MCF 10A (cell line): Measurements from ENCODE around the gene TMOD1. TPM values are rescaled to one million over a fixed set of nuclear protein-coding genes. Genes with fewer than 3 reads are reported as not detected.
A peak's percentile ranks its signal among the peaks of the same experiment; 100 is the strongest.
"Not testable (repeated sequence)": the region's sequence is repeated elsewhere in the genome, so short reads cannot be mapped to it uniquely, and the experiment has no call there.

Experiments used
- Bru-seq: library from RNA; stranded (reverse); fragments of 400-500 nt; gene quantifications from one replicate; lab custom pipeline; 2021; lab: Mats Ljungman, UMichigan
- BruChase-seq, 2 experiments: library from RNA; stranded (reverse); fragments of 400-500 nt; gene quantifications; one replicate each; lab custom pipeline; 2021; lab: Mats Ljungman, UMichigan
- BruUV-seq: library from RNA; stranded (reverse); fragments of 400-500 nt; replicated peaks from 2 replicates; lab custom pipeline; 2021; lab: Mats Ljungman, UMichigan
- CTCF ChIA-PET: fragments of 300-600 bp; sonication (Branson Sonifier 250); formaldehyde crosslinking; extraction: SDS; loops from one replicate; lab custom pipeline; 2021; ENCODE audit warnings: antibody characterized with exemption, inconsistent platforms; lab: Yijun Ruan, JAX
- POLR2A ChIA-PET: fragments of 300-600, 350-650 bp; sonication (Branson Sonifier 250); formaldehyde crosslinking; extraction: SDS; loops from one replicate; lab custom pipeline; 2020; ENCODE audit warnings: antibody characterized with exemption, inconsistent platforms; lab: Yijun Ruan, JAX
- DNase-seq: peaks from one replicate; pipeline ENCODE4 v3.0.0-alpha.2; 2018; ENCODE audit not compliant: unreplicated experiment
- H3K27ac Mint-ChIP-seq: one replicate; pipeline ENCODE4 v1.8.0; 2022; ENCODE audit warnings: mild to moderate bottlenecking, low read depth, mixed read lengths; ENCODE audit not compliant: unreplicated experiment
- H3K27me3 Mint-ChIP-seq: one replicate; pipeline ENCODE4 v1.8.0; 2022; ENCODE audit warnings: mixed read lengths; ENCODE audit not compliant: insufficient read depth, unreplicated experiment
- H3K36me3 Mint-ChIP-seq: one replicate; pipeline ENCODE4 v1.8.0; 2022; ENCODE audit warnings: mild to moderate bottlenecking, moderate library complexity, mixed read lengths; ENCODE audit not compliant: insufficient read depth, unreplicated experiment
- H3K4me1 Mint-ChIP-seq: one replicate; pipeline ENCODE4 v1.8.0; 2022; ENCODE audit warnings: mixed read lengths; ENCODE audit not compliant: insufficient read depth, unreplicated experiment
- H3K4me3 Mint-ChIP-seq: one replicate; pipeline ENCODE4 v1.8.0; 2022; ENCODE audit warnings: mild to moderate bottlenecking, moderate library complexity, mixed read lengths; ENCODE audit not compliant: unreplicated experiment
- H3K9me3 Mint-ChIP-seq: one replicate; pipeline ENCODE4 v1.8.0; 2022; ENCODE audit warnings: mixed read lengths; ENCODE audit not compliant: unreplicated experiment
- intact Hi-C: fragments of 100-400 bp; cut with micrococcal nuclease; formaldehyde crosslinking; loops from 2 replicates; pipeline ENCODE4 v1.14.1; 2022
- long read RNA-seq: library from polyadenylated mRNA; stranded (forward); transcript quantifications from one replicate; pipeline ENCODE4 v2.0.0, GENCODE V29; 2022
- total RNA-seq: library from RNA; stranded (reverse); gene quantifications from 2 replicates; pipeline ENCODE4 v1.2.3, GENCODE V29; 2022
- TF ChIP-seq, protein P1 (sequence below): fragments of 200-600 bp; IDR thresholded peaks from one replicate; pipeline ENCODE4 v1.8.0; 2022; ENCODE audit warnings: antibody characterized with exemption, mild to moderate bottlenecking; ENCODE audit not compliant: unreplicated experiment

The TMOD1 gene
- total RNA-seq = 0.26 TPM in 1 of 2 replicates, not detected in the other
- Bru-seq, nascent RNA = percentile 11 among the genes with signal in this experiment
- BruChase-seq, experiment 1, labeled RNA remaining after a 6-hour chase = percentile 17 among the genes with signal in this experiment
- BruChase-seq, experiment 2, labeled RNA remaining after a 2-hour chase = percentile 12 among the genes with signal in this experiment
- long read RNA-seq, partial matches to known transcripts = 0 of 1 reads
- long read RNA-seq, other reads (novel, unspliced or antisense) = 0 of 1 reads

GRCh38 chr9:97501177-97501971 is at the start of gene TMOD1:
TMOD1 (plus strand) TSS chr9:97501666; CDS start chr9:97524189, 22,523 bp downstream.
- POLR2A ChIA-PET = interaction anchor here (0.9 to 1.6 kb wide), 4 partner anchors 9 to 132 kb away, joined by 3 to 6 read pairs (median 3); partner anchors contain the start of genes NCBP1 and TSTD2
- BruUV-seq = no TSS peak
- DNase-seq = peak; percentile 60
- H3K4me1 Mint-ChIP-seq = no peaks in the 10 kb centered on the region
- H3K36me3 Mint-ChIP-seq = peaks cover 5% of the 10 kb centered on the region
- H3K27ac Mint-ChIP-seq = no peak within 1 kb of the TSS
- TF ChIP-seq, protein P1, sequence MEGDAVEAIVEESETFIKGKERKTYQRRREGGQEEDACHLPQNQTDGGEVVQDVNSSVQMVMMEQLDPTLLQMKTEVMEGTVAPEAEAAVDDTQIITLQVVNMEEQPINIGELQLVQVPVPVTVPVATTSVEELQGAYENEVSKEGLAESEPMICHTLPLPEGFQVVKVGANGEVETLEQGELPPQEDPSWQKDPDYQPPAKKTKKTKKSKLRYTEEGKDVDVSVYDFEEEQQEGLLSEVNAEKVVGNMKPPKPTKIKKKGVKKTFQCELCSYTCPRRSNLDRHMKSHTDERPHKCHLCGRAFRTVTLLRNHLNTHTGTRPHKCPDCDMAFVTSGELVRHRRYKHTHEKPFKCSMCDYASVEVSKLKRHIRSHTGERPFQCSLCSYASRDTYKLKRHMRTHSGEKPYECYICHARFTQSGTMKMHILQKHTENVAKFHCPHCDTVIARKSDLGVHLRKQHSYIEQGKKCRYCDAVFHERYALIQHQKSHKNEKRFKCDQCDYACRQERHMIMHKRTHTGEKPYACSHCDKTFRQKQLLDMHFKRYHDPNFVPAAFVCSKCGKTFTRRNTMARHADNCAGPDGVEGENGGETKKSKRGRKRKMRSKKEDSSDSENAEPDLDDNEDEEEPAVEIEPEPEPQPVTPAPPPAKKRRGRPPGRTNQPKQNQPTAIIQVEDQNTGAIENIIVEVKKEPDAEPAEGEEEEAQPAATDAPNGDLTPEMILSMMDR = peak; percentile 14
- CTCF ChIA-PET = interaction anchor here (0.6 to 6.2 kb wide), 10 partner anchors 13 to 469 kb away, joined by 3 to 34 read pairs (median 4); no protein-coding TSS in a partner anchor
- H3K4me3 Mint-ChIP-seq = peak within 1 kb of the TSS; percentile 63
- H3K27me3 Mint-ChIP-seq = peaks cover 19% of the 10 kb centered on the region
- intact Hi-C loops = loop anchor here (1.0 kb wide), 1 partner anchor 97 kb away; no protein-coding TSS in a partner anchor
- no peaks in the 10 kb centered on the region for H3K9me3 Mint-ChIP-seq

GRCh38 chr9:97453573-97453972 is 47.9 kb upstream of the TMOD1 start:
- ChIA-PET CTCF (interaction anchor here (0.5 kb wide), 1 partner anchor 145 kb away, joined by 3 read pairs; no protein-coding TSS in a partner anchor), POLR2A (interaction anchor here (0.6 kb wide), 1 partner anchor 33 kb away, joined by 3 read pairs; no protein-coding TSS in a partner anchor)
- H3K27me3 Mint-ChIP-seq, H3K9me3 Mint-ChIP-seq, BruUV-seq, H3K4me1 Mint-ChIP-seq, H3K27ac Mint-ChIP-seq, intact Hi-C loops, H3K4me3 Mint-ChIP-seq, DNase-seq: not testable (repeated sequence)
- H3K36me3 Mint-ChIP-seq = peaks cover 12% of the 10 kb centered on the region

- H3K27me3 Mint-ChIP-seq, H3K4me3 Mint-ChIP-seq, intact Hi-C loops, H3K27ac Mint-ChIP-seq, BruUV-seq, DNase-seq, H3K9me3 Mint-ChIP-seq, H3K4me1 Mint-ChIP-seq: not testable (repeated sequence)
- peaks cover 12% of the 10 kb centered on the region for H3K36me3 Mint-ChIP-seq
- ChIA-PET CTCF (interaction anchor here (1.6 to 1.7 kb wide), 2 partner anchors 12 to 141 kb away, joined by 5 to 7 read pairs; no protein-coding TSS in a partner anchor), POLR2A (interaction anchor here (0.7 kb wide), 1 partner anchor 45 kb away, joined by 3 read pairs; the partner anchor contains the start of gene TDRD7)
Observed at GRCh38 chr9:97456841-97457240, 44.6 kb upstream of the TMOD1 start.

DNA sequence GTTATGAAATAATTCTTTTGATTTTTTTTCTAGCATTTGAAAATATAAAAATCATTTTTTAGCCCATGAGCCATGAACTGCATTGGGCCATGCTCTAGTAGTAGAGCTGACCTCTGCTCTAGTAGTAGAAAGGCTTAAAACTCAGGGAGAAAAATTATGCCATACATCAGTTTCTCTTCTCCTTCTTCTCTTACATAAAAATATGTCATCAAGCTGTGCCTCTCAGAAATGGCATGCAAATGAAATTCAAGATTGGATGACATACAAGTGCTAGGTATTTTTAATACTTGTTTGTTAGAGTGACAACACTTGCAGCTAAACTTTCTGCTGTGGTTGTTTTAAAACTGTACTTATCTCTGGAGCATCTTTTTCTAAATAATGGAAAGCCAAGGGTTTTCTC is 42.1 kb upstream of the TMOD1 start:
- intact Hi-C loops = no loop called here
- Mint-ChIP-seq H3K27me3 (no peaks in the 10 kb centered on the region), H3K27ac (no peak overlapping the region), H3K4me1 (no peaks in the 10 kb centered on the region), H3K36me3 (peaks cover 7% of the 10 kb centered on the region), H3K4me3 (no peak overlapping the region), H3K9me3 (peaks cover 6% of the 10 kb centered on the region)
- ChIA-PET POLR2A (no interaction called here), CTCF (interaction anchor here (0.6 to 2.3 kb wide), 6 partner anchors 9 to 650 kb away, joined by 3 to 22 read pairs (median 4); no protein-coding TSS in a partner anchor)
- no TSS peak for BruUV-seq
- DNase-seq = no peak
- TF ChIP-seq, protein P1 = no peak
